H1 (cell line): ENCODE measurements around the gene NELL2.

Experiments used
- BRCA1 ChIP-seq: IDR thresholded peaks from 2 replicates; pipeline ENCODE4 v1.6.1; 2012; ENCODE audit warnings: low read depth, low read length, improper control_type of control experiment
- CTCF ChIP-seq, 3 experiments: IDR thresholded peaks; 1 replicate in 2 of 3; 2 replicates in 1 of 3; pipeline versions ENCODE4 v1.5.1 to v1.6.1; 2011; ENCODE audit warnings: low read length in 3 of 3, mild to moderate bottlenecking in 3 of 3, inconsistent platforms in 2 of 3, low read depth in 1 of 3, moderate library complexity in 1 of 3; ENCODE audit not compliant: insufficient read depth in 1 of 3; ENCODE audit errors: control extremely low read depth in 1 of 3
- EP300 ChIP-seq, 2 experiments: IDR thresholded peaks; 1 replicate in 1 of 2; 2 replicates in 1 of 2; pipeline ENCODE4 v1.6.1; 2011 to 2012; ENCODE audit warnings: low read depth in 2 of 2, low read length in 2 of 2, mild to moderate bottlenecking in 2 of 2, borderline replicate concordance in 1 of 2, inconsistent platforms in 1 of 2, moderate library complexity in 1 of 2
- EZH2 ChIP-seq: fragments of 200-600 bp; sonication (generic); IDR thresholded peaks from 2 replicates; pipeline ENCODE4 v1.7.1; 2012; ENCODE audit warnings: low read depth, mild to moderate bottlenecking, moderate library complexity, low read length, inconsistent platforms; ENCODE audit not compliant: severe bottlenecking
- POLR2A ChIP-seq, 2 experiments: IDR thresholded peaks; 1 replicate in 1 of 2; 2 replicates in 1 of 2; pipeline ENCODE4 v1.6.1; 2011; ENCODE audit warnings: low read depth in 2 of 2, low read length in 2 of 2, mild to moderate bottlenecking in 2 of 2; ENCODE audit errors: control extremely low read depth in 1 of 2
- POLR2AphosphoS5 ChIP-seq: IDR thresholded peaks from 2 replicates; pipeline ENCODE4 v1.6.1; 2011; ENCODE audit warnings: low read depth, low read length
- RNF2 ChIP-seq: fragments of 200-900, 300-1000 bp; sonication (generic); IDR thresholded peaks from 2 replicates; pipeline ENCODE4 v1.7.1; 2016; ENCODE audit warnings: borderline replicate concordance, low read depth, mild to moderate bottlenecking, antibody characterized with exemption, low read length; ENCODE audit not compliant: poor library complexity, severe bottlenecking; ENCODE audit errors: missing control alignments
- RXRA ChIP-seq: IDR thresholded peaks from 2 replicates; pipeline ENCODE4 v1.6.1; 2011; ENCODE audit warnings: low read depth, mild to moderate bottlenecking, low read length, moderate library complexity; ENCODE audit not compliant: insufficient read depth
- SP2 ChIP-seq: IDR thresholded peaks from 2 replicates; pipeline ENCODE4 v1.6.1; 2012; ENCODE audit warnings: mild to moderate bottlenecking, low read length, inconsistent platforms
- SUZ12 ChIP-seq: fragments of 200-600 bp; sonication (generic); IDR thresholded peaks from 2 replicates; pipeline ENCODE4 v1.6.1; 2012; ENCODE audit warnings: mild to moderate bottlenecking, inconsistent platforms, low read length, moderate library complexity, mixed read lengths
- TAF1 ChIP-seq: IDR thresholded peaks from 2 replicates; pipeline ENCODE4 v1.6.1; 2011; ENCODE audit warnings: mild to moderate bottlenecking, low read depth, low read length
- TBP ChIP-seq: IDR thresholded peaks from 2 replicates; pipeline ENCODE4 v1.6.1; 2011; ENCODE audit warnings: low read depth, low read length, improper control_type of control experiment
- TCF12 ChIP-seq: IDR thresholded peaks from 2 replicates; pipeline ENCODE4 v1.6.1; 2011; ENCODE audit warnings: low read depth, mild to moderate bottlenecking, low read length

DNA sequence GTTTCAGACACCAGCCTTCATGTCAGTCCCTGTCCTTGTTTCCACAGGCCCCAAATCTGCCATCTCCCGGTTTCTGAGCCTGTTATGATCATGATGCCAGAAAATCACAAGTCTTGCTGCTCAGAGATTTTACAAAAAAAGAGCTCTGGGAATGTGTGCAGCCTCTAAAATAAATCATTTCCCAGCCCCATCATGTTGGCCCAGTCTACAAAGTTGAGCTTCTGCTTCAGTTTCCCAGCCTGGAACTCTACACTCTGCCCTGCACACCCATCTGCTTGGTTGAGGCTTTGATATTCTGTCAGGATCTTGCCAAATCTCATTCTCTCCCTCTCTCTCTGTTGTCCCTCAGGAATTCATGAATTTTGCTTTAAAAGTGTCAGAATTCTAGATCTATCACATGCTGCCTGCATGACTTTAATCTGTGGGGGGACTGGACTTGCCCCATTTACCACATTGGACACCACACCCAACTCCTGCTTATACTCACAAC lies 45.5 kb downstream of the NELL2 start:
- TF ChIP-seq TBP (no peak), POLR2A (IDR thresholded peaks at IDR 0.05; ENCODE audit: control extremely low read depth in 1 of 2, low read depth in 2 of 2, low read length in 2 of 2) (no peak), CTCF (IDR thresholded peaks at IDR 0.05; ENCODE audit: control extremely low read depth in 1 of 3, insufficient read depth in 1 of 3, low read depth in 1 of 3, low read length in 3 of 3) (no peak), TCF12 (no peak), RXRA (no peak), EZH2 (no peak), SP2 (no peak), RNF2 (no peak), BRCA1 (no peak), SUZ12 (no peak), TAF1 (no peak), EP300 (IDR thresholded peaks at IDR 0.05; ENCODE audit: borderline replicate concordance in 1 of 2, low read depth in 2 of 2, low read length in 2 of 2) (no peak), POLR2AphosphoS5 (no peak)
